OCI-LY7 (cell line): ENCODE results near the gene ITPRID1. TPM values are rescaled to one million over a fixed set of nuclear protein-coding genes. Genes with fewer than 3 reads are reported as not detected.

Experiments used
- BruUV-seq: library from RNA; stranded (reverse); fragments of 400-500 nt; replicated peaks from 2 replicates; lab custom pipeline; 2021; lab: Mats Ljungman, UMichigan
- CTCF ChIA-PET: fragments of 300-600 bp; sonication (Branson Sonifier 250); formaldehyde crosslinking; loops from one replicate; lab custom pipeline; 2022; ENCODE audit warnings: antibody characterized with exemption; ENCODE audit not compliant: unreplicated experiment; lab: Charles Lee
- POLR2A ChIA-PET: fragments of 300-600 bp; sonication (Branson Sonifier 250); formaldehyde crosslinking; loops from one replicate; lab custom pipeline; 2022; ENCODE audit warnings: antibody characterized with exemption; lab: Charles Lee
- DNase-seq: peaks from one replicate; pipeline ENCODE4 v3.0.0-alpha.2; 2015; ENCODE audit warnings: low spot score
- H2AFZ ChIP-seq: fragments of 200-600 bp; sonication (generic), shearing (Covaris generic); 2 replicates; pipeline ENCODE4 v1.6.1; 2014; ENCODE audit warnings: mild to moderate bottlenecking, antibody characterized with exemption, low read length, moderate library complexity
- H3K27ac ChIP-seq: fragments of 200-600 bp; sonication (generic); 2 replicates; pipeline ENCODE4 v1.5.1; 2014; ENCODE audit warnings: mixed run types, low read depth, mild to moderate bottlenecking, moderate library complexity, low read length, inconsistent platforms; ENCODE audit not compliant: poor library complexity, severe bottlenecking
- H3K36me3 ChIP-seq: fragments of 200-600 bp; sonication (generic); 2 replicates; pipeline ENCODE4 v1.6.1; 2014; ENCODE audit warnings: mild to moderate bottlenecking, antibody characterized with exemption, low read length, moderate library complexity, mixed read lengths; ENCODE audit not compliant: insufficient read depth
- H3K4me1 ChIP-seq: fragments of 200-600 bp; sonication (generic); 2 replicates; pipeline ENCODE4 v1.5.1; 2014; ENCODE audit warnings: mild to moderate bottlenecking, low read length; ENCODE audit not compliant: insufficient read depth, poor library complexity, severe bottlenecking
- H3K4me2 ChIP-seq: fragments of 200-600 bp; sonication (generic); 2 replicates; pipeline ENCODE4 v1.6.1; 2014; ENCODE audit warnings: mild to moderate bottlenecking, low read length
- H3K4me3 ChIP-seq: fragments of 200-600 bp; sonication (generic); 2 replicates; pipeline ENCODE4 v1.5.1; 2014; ENCODE audit warnings: mild to moderate bottlenecking, low read depth, low read length; ENCODE audit not compliant: poor library complexity, severe bottlenecking
- H3K79me2 ChIP-seq: fragments of 200-600 bp; sonication (generic); 2 replicates; pipeline ENCODE4 v1.6.1; 2016; ENCODE audit warnings: low read depth, mild to moderate bottlenecking, low read length, moderate library complexity, mixed read lengths; ENCODE audit not compliant: insufficient read depth
- H3K9me2 ChIP-seq: fragments of 200-600 bp; sonication (generic); 2 replicates; pipeline ENCODE4 v1.6.1; 2016; ENCODE audit warnings: mild to moderate bottlenecking, low read length, mixed read lengths; ENCODE audit not compliant: insufficient read depth
- H3K9me3 ChIP-seq: fragments of 200-600 bp; sonication (generic); 2 replicates; pipeline ENCODE4 v1.6.1; 2014; ENCODE audit warnings: mild to moderate bottlenecking, mixed run types, low read length, mixed read lengths
- H4K20me1 ChIP-seq: fragments of 200-600 bp; sonication (generic); 2 replicates; pipeline ENCODE4 v1.6.1; 2014; ENCODE audit warnings: mild to moderate bottlenecking, antibody characterized with exemption, low read length, moderate library complexity, mixed read lengths; ENCODE audit not compliant: insufficient read depth
- EZH2phosphoT487 ChIP-seq: fragments of 200-600 bp; sonication (generic); IDR thresholded peaks from 2 replicates; pipeline ENCODE4 v1.6.1; 2018; ENCODE audit warnings: low read depth, borderline replicate concordance, mild to moderate bottlenecking, mixed run types, antibody characterized with exemption, low read length, moderate library complexity, mixed read lengths
- intact Hi-C: fragments of 100-400 bp; cut with micrococcal nuclease; formaldehyde crosslinking; loops from one replicate; pipeline ENCODE4 v1.10.0; 2022; ENCODE audit not compliant: unreplicated experiment
- total RNA-seq, 2 experiments: library from RNA; depleted of rRNA in 1 of 2; stranded (reverse); fragments of >200 nt in 1 of 2; shearing (Covaris generic) in 1 of 2; gene quantifications; 2 replicates each; pipeline ENCODE4 v1.2.3, GENCODE V29; 2014 to 2022
- TF ChIP-seq, protein P1 (sequence below): fragments of 200-600 bp; sonication (generic); conservative IDR thresholded peaks from 2 replicates; pipeline ENCODE4 v1.5.1; 2014; ENCODE audit warnings: mild to moderate bottlenecking, antibody characterized with exemption, low read length, moderate library complexity, mixed read lengths

ITPRID1 gene
- total RNA-seq, 2 experiments from 2014 or later: not detected

DNA sequence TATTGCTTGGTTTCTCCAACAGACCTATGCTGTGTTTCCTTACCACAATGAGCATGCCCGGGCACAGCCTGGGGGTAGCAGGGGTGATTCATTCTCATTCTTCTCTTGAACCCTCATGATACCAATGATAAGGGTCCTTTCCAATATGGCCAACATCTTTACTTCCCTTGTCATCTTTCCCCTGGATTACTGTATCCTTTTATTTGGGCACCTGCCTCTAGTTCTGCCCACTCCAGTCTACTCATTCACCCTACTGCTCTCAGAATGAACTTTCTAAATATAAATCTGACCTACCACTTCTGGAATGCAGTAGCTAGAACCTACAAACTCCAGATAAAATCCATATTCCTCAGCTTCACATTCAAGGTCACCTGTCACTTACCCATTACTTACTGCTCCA is 26.4 kb upstream of the ITPRID1 start:
- Histone ChIP-seq H3K79me2 (no peaks in the 10 kb centered on the region), H2AFZ (no peak overlapping the region), H3K4me1 (no peaks in the 10 kb centered on the region), H3K36me3 (no peaks in the 10 kb centered on the region), H3K9me2 (no peaks in the 10 kb centered on the region), H3K4me2 (no peak overlapping the region), H3K9me3 (no peaks in the 10 kb centered on the region), H3K4me3 (no peak overlapping the region), H3K27ac (no peak overlapping the region), H4K20me1 (no peaks in the 10 kb centered on the region)
- no TSS peak for BruUV-seq
- no peak for TF ChIP-seq EZH2phosphoT487
- TF ChIP-seq, protein P1, sequence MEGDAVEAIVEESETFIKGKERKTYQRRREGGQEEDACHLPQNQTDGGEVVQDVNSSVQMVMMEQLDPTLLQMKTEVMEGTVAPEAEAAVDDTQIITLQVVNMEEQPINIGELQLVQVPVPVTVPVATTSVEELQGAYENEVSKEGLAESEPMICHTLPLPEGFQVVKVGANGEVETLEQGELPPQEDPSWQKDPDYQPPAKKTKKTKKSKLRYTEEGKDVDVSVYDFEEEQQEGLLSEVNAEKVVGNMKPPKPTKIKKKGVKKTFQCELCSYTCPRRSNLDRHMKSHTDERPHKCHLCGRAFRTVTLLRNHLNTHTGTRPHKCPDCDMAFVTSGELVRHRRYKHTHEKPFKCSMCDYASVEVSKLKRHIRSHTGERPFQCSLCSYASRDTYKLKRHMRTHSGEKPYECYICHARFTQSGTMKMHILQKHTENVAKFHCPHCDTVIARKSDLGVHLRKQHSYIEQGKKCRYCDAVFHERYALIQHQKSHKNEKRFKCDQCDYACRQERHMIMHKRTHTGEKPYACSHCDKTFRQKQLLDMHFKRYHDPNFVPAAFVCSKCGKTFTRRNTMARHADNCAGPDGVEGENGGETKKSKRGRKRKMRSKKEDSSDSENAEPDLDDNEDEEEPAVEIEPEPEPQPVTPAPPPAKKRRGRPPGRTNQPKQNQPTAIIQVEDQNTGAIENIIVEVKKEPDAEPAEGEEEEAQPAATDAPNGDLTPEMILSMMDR: no peak
- intact Hi-C loops: loop anchor here (5.0 kb wide), 1 partner anchor 355 kb away; no protein-coding TSS in a partner anchor
- ChIA-PET CTCF (no interaction called here), POLR2A (no interaction called here)
- DNase-seq: no peak

DNA sequence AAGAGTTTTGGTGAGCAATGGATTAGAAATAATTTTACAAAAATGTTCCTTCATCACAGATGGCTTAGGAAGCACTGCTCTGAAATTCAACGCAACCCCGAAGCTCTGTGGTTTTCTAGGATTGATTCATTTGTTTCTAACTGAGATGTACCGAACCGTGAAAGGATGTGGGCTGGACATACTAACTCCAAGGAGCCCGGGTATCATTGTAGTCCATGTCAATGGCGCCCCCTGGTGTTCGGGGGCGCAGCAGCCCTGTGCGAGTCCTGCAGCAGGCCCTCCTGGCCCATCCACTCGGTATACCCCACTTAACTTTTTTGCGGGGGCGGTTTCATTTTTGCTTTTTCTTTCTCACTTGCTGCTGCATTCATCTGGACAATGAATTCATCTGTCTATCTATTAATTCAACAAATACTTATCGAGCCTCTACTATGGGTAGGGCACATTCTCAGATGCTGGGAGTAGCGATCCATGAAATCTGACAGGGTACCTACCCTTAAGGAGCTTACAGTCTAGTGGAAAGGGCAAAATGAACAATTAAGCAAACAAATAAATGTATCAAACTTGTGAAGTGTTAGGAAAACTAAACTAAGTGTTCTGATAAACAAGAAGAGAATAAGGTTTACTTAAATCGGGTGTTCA is 25.2 kb upstream of the ITPRID1 start:
- Histone ChIP-seq H3K4me2 (no peak overlapping the region), H3K4me3 (no peak overlapping the region), H4K20me1 (no peaks in the 10 kb centered on the region), H3K79me2 (no peaks in the 10 kb centered on the region), H3K27ac (no peak overlapping the region), H3K9me2 (no peaks in the 10 kb centered on the region), H3K9me3 (no peaks in the 10 kb centered on the region), H3K4me1 (no peaks in the 10 kb centered on the region), H2AFZ (no peak overlapping the region), H3K36me3 (no peaks in the 10 kb centered on the region)
- peak; percentile 58 for DNase-seq
- no TSS peak for BruUV-seq
- ChIA-PET CTCF (no interaction called here), POLR2A (no interaction called here)
- intact Hi-C loops: loop anchor here (1.0 to 5.0 kb wide), 2 partner anchors 45 to 356 kb away; no protein-coding TSS in a partner anchor
- TF ChIP-seq, protein P1: peak; percentile 93
- no peak for TF ChIP-seq EZH2phosphoT487

DNA sequence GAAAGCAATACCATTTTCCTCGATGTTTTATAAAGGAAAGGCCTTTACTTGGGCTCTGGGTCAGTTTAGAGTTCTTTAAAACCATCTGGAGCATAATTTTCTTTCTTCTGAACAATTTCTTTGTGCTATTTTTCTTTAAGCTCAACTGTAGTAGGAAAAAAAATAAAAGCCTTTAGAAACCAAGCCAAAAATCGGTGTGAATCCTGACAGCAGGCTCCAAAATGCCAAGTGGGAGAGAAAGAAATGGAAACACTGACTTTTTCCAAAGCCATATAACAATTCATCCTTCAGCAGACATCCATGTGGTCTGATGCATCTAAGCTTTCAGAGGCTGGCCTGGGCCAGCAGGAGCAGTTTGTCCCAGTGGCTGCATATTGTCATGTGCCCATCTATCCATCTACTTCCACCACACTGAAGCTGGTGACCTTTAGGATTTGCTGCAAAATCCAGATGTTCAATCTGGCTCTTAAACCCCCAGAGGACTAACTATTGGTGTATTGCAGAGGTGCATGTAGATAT is 23.0 kb upstream of the ITPRID1 start:
- no TSS peak for BruUV-seq
- Histone ChIP-seq H2AFZ (no peak overlapping the region), H3K9me2 (no peaks in the 10 kb centered on the region), H3K4me2 (no peak overlapping the region), H4K20me1 (no peaks in the 10 kb centered on the region), H3K36me3 (no peaks in the 10 kb centered on the region), H3K27ac (no peak overlapping the region), H3K4me1 (no peaks in the 10 kb centered on the region), H3K79me2 (no peaks in the 10 kb centered on the region), H3K9me3 (no peaks in the 10 kb centered on the region), H3K4me3 (no peak overlapping the region)
- intact Hi-C loops: no loop called here
- DNase-seq: no peak
- CTCF ChIA-PET: no interaction called here
- no peak for TF ChIP-seq EZH2phosphoT487
- TF ChIP-seq, protein P1: no peak
- POLR2A ChIA-PET: no interaction called here
